Neural progenitor cell (in vitro differentiated cells): ENCODE results near the gene INHBE. TPM values are rescaled to one million over a fixed set of nuclear protein-coding genes. Genes with fewer than 3 reads are reported as not detected.
"Not testable (repeated sequence)": the region's sequence is repeated elsewhere in the genome, so short reads cannot be mapped to it uniquely, and the experiment has no call there.

Experiments used
- DNase-seq: peaks from one replicate; pipeline ENCODE4 v3.0.0-alpha.2; 2016; ENCODE audit warnings: low spot score
- H2AFZ ChIP-seq: fragments of 200-600 bp; sonication (generic); replicated peaks from 2 replicates; pipeline ENCODE4 v1.6.1; 2016; ENCODE audit warnings: antibody characterized with exemption
- H3F3A ChIP-seq: fragments of 200-600 bp; sonication (generic); 2 replicates; pipeline ENCODE4 v1.6.1; 2016; ENCODE audit warnings: antibody characterized with exemption, low read depth
- H3K27ac ChIP-seq: fragments of 200-600 bp; sonication (generic); 2 replicates; pipeline ENCODE4 v1.5.1; 2016; ENCODE audit warnings: mild to moderate bottlenecking
- H3K27me3 ChIP-seq: fragments of 200-600 bp; sonication (generic); 2 replicates; pipeline ENCODE4 v1.6.1; 2016; ENCODE audit warnings: mild to moderate bottlenecking, moderate library complexity
- H3K36me3 ChIP-seq: fragments of 200-600 bp; sonication (generic); 2 replicates; pipeline ENCODE4 v1.5.1; 2016
- H3K4me1 ChIP-seq: fragments of 200-600 bp; sonication (generic); 2 replicates; pipeline ENCODE4 v1.6.1; 2016; ENCODE audit warnings: mixed run types
- H3K4me2 ChIP-seq: fragments of 200-600 bp; sonication (generic); 2 replicates; pipeline ENCODE4 v1.6.1; 2016
- H3K4me3 ChIP-seq: fragments of 200-600 bp; sonication (generic); 2 replicates; pipeline ENCODE4 v1.5.1; 2016
- H3K79me2 ChIP-seq: fragments of 200-600 bp; sonication (generic); 2 replicates; pipeline ENCODE4 v1.6.1; 2016; ENCODE audit warnings: low read depth
- H3K9ac ChIP-seq: fragments of 200-600 bp; sonication (generic); 2 replicates; pipeline ENCODE4 v1.6.1; 2016
- H3K9me3 ChIP-seq: fragments of 200-600 bp; sonication (generic); 2 replicates; pipeline ENCODE4 v1.5.1; 2016; ENCODE audit warnings: low read depth
- H4K20me1 ChIP-seq: fragments of 200-600 bp; sonication (generic); 2 replicates; pipeline ENCODE4 v1.6.1; 2016; ENCODE audit warnings: low read depth
- H3K27ac Mint-ChIP-seq: 3 replicates; pipeline ENCODE4 v1.8.0; 2021; ENCODE audit warnings: mixed read lengths
- H3K27me3 Mint-ChIP-seq: 2 replicates; pipeline ENCODE4 v1.8.0; 2022; ENCODE audit warnings: low read depth, mild to moderate bottlenecking, inconsistent platforms, moderate library complexity, mixed read lengths; ENCODE audit not compliant: insufficient read depth
- H3K36me3 Mint-ChIP-seq: 3 replicates; pipeline ENCODE4 v1.8.0; 2021; ENCODE audit warnings: mixed read lengths
- H3K4me1 Mint-ChIP-seq: 3 replicates; pipeline ENCODE4 v1.8.0; 2021; ENCODE audit warnings: mixed read lengths
- H3K4me3 Mint-ChIP-seq: 3 replicates; pipeline ENCODE4 v1.8.0; 2021; ENCODE audit warnings: mild to moderate bottlenecking, moderate library complexity, mixed read lengths
- H3K9me3 Mint-ChIP-seq: 3 replicates; pipeline ENCODE4 v1.8.0; 2020; ENCODE audit warnings: mixed read lengths
- CTCF ChIP-seq: fragments of 200-600 bp; sonication (generic); IDR thresholded peaks from 2 replicates; pipeline ENCODE4 v1.5.1; 2017; ENCODE audit warnings: antibody characterized with exemption, mild to moderate bottlenecking
- EZH2 ChIP-seq: fragments of 200-600 bp; sonication (generic); IDR thresholded peaks from 2 replicates; pipeline ENCODE4 v1.6.1; 2017; ENCODE audit warnings: antibody characterized with exemption, mild to moderate bottlenecking, moderate library complexity
- EZH2phosphoT487 ChIP-seq: fragments of 200-600 bp; sonication (generic); IDR thresholded peaks from 2 replicates; pipeline ENCODE4 v1.6.1; 2017; ENCODE audit warnings: antibody characterized with exemption
- total RNA-seq: library from RNA; depleted of rRNA; stranded (reverse); fragments of >200 nt; gene quantifications from 2 replicates; pipeline ENCODE4 v1.2.3, GENCODE V29; 2015; ENCODE audit warnings: low replicate concordance

Gene INHBE
- total RNA-seq, 1 donor from 2014 or later = not detected

- Mint-ChIP-seq H3K27me3 (peaks cover 4% of the 10 kb centered on the region), H3K9me3 (no peaks in the 10 kb centered on the region), H3K36me3 (no peaks in the 10 kb centered on the region), H3K4me3 (no peak overlapping the region), H3K27ac (peak overlapping the region; percentile 1), H3K4me1 (peaks cover 15% of the 10 kb centered on the region)
- no peaks in the 10 kb centered on the region for H4K20me1 ChIP-seq
- H2AFZ ChIP-seq = no peak overlapping the region
- TF ChIP-seq EZH2 (no peak), EZH2phosphoT487 (no peak), CTCF (no peak)
- no peak overlapping the region for H3K4me3 ChIP-seq
- no peaks in the 10 kb centered on the region for H3K9me3 ChIP-seq
- H3K4me1 ChIP-seq = peaks cover 5% of the 10 kb centered on the region
- peaks cover 1% of the 10 kb centered on the region for H3K79me2 ChIP-seq
- DNase-seq = no peak
- H3K9ac ChIP-seq = no peak overlapping the region
- no peak overlapping the region for H3K4me2 ChIP-seq
- H3K27me3 ChIP-seq = no peaks in the 10 kb centered on the region
- H3K36me3 ChIP-seq = no peaks in the 10 kb centered on the region
- H3F3A ChIP-seq = peaks cover 14% of the 10 kb centered on the region
- no peak overlapping the region for H3K27ac ChIP-seq
These were observed 19.8 kb upstream of the INHBE start for GRCh38 chr12:57435293-57435692.

- Histone ChIP-seq H3K27ac (no peak overlapping the region), H3K4me2 (no peak overlapping the region), H3K79me2 (no peaks in the 10 kb centered on the region), H3K9ac (no peak overlapping the region), H3F3A (no peaks in the 10 kb centered on the region), H2AFZ (no peak overlapping the region), H4K20me1 (no peaks in the 10 kb centered on the region), H3K4me3 (no peak overlapping the region), H3K27me3 (no peaks in the 10 kb centered on the region), H3K4me1 (no peaks in the 10 kb centered on the region), H3K36me3 (no peaks in the 10 kb centered on the region), H3K9me3 (no peaks in the 10 kb centered on the region)
- Mint-ChIP-seq H3K27me3 (peaks cover 4% of the 10 kb centered on the region), H3K27ac (no peak overlapping the region), H3K4me1 (peaks cover 6% of the 10 kb centered on the region), H3K36me3 (no peaks in the 10 kb centered on the region), H3K4me3 (no peak overlapping the region), H3K9me3 (peaks cover 7% of the 10 kb centered on the region)
- TF ChIP-seq CTCF = no peak
- TF ChIP-seq EZH2 = no peak
- no peak for TF ChIP-seq EZH2phosphoT487
- no peak for DNase-seq
These were observed 16.7 kb upstream of the INHBE start for GRCh38 chr12:57438400-57438799.

- no peaks in the 10 kb centered on the region for H3K4me1 Mint-ChIP-seq
These were observed 15.3 kb upstream of the INHBE start for GRCh38 chr12:57439762-57440266.

GRCh38 chr12:57441393-57441792 lies 13.7 kb upstream of the INHBE start:
- not testable (repeated sequence) for H2AFZ ChIP-seq, H3K36me3 ChIP-seq, H4K20me1 ChIP-seq, H3F3A ChIP-seq, H3K27ac Mint-ChIP-seq, H3K9ac ChIP-seq, H3K79me2 ChIP-seq, H3K4me1 Mint-ChIP-seq, H3K27me3 ChIP-seq, H3K4me3 Mint-ChIP-seq, DNase-seq, H3K9me3 ChIP-seq, H3K27ac ChIP-seq, H3K27me3 Mint-ChIP-seq, H3K4me1 ChIP-seq, H3K36me3 Mint-ChIP-seq, H3K4me2 ChIP-seq, H3K4me3 ChIP-seq, H3K9me3 Mint-ChIP-seq

More at GRCh38 chr12:57439762-57440266, 15.3 kb upstream of the INHBE start:
- no peaks in the 10 kb centered on the region for H3K9me3 ChIP-seq
- peaks cover 7% of the 10 kb centered on the region for H3K9me3 Mint-ChIP-seq
- no peak for DNase-seq
- H3K9ac ChIP-seq = no peak overlapping the region
- no peak overlapping the region for H3K4me2 ChIP-seq
- H3K36me3 Mint-ChIP-seq = no peaks in the 10 kb centered on the region
- H3F3A ChIP-seq = no peaks in the 10 kb centered on the region
- H4K20me1 ChIP-seq = no peaks in the 10 kb centered on the region
- no peak overlapping the region for H3K4me3 Mint-ChIP-seq
- H3K27ac Mint-ChIP-seq = no peak overlapping the region
- no peak overlapping the region for H3K4me3 ChIP-seq
- H3K79me2 ChIP-seq = no peaks in the 10 kb centered on the region
- H3K27ac ChIP-seq = no peak overlapping the region
- H3K27me3 ChIP-seq = no peaks in the 10 kb centered on the region
- H2AFZ ChIP-seq = no peak overlapping the region
- H3K36me3 ChIP-seq = no peaks in the 10 kb centered on the region
- H3K4me1 ChIP-seq = no peaks in the 10 kb centered on the region
- TF ChIP-seq EZH2phosphoT487 (no peak), CTCF (no peak), EZH2 (no peak)
- H3K27me3 Mint-ChIP-seq = peaks cover 8% of the 10 kb centered on the region
